Gastrocnemius medialis (tissue), 4 donors: ENCODE measurements around the gene STK39.

Experiments used
- CTCF ChIP-seq, 5 experiments: fragments of 450-650 bp in 3 of 5; fragments of 200-600 bp in 2 of 5; sonication (generic) in 2 of 5; IDR thresholded peaks in 4 of 5; conservative IDR thresholded peaks in 1 of 5; 1 replicate in 4 of 5; 2 replicates in 1 of 5; pipeline ENCODE4 v1.5.1; 2016 to 2019; ENCODE audit warnings: antibody characterized with exemption in 5 of 5, mild to moderate bottlenecking in 3 of 5, moderate library complexity in 3 of 5
- POLR2A ChIP-seq, 2 donors: fragments of 450-650 bp; IDR thresholded peaks; one replicate each; pipeline ENCODE4 v1.6.1; 2017; ENCODE audit warnings: antibody characterized with exemption in 2 of 2, mild to moderate bottlenecking in 2 of 2, moderate library complexity in 2 of 2

GRCh38 chr2:167954495-167954894 lies 292.9 kb downstream of the STK39 start:
- TF ChIP-seq POLR2A (IDR thresholded peaks at IDR 0.05) (no peak), CTCF (IDR thresholded peaks at IDR 0.05 in 4 of 5, conservative IDR thresholded peaks at IDR 0.05 in 1 of 5) (no peak)
